ENCODE data around the gene TOMM6.
"Not testable (repeated sequence)": the region's sequence is repeated elsewhere in the genome, so short reads cannot be mapped to it uniquely, and the experiment has no call there.

TOMM6 gene

DNA sequence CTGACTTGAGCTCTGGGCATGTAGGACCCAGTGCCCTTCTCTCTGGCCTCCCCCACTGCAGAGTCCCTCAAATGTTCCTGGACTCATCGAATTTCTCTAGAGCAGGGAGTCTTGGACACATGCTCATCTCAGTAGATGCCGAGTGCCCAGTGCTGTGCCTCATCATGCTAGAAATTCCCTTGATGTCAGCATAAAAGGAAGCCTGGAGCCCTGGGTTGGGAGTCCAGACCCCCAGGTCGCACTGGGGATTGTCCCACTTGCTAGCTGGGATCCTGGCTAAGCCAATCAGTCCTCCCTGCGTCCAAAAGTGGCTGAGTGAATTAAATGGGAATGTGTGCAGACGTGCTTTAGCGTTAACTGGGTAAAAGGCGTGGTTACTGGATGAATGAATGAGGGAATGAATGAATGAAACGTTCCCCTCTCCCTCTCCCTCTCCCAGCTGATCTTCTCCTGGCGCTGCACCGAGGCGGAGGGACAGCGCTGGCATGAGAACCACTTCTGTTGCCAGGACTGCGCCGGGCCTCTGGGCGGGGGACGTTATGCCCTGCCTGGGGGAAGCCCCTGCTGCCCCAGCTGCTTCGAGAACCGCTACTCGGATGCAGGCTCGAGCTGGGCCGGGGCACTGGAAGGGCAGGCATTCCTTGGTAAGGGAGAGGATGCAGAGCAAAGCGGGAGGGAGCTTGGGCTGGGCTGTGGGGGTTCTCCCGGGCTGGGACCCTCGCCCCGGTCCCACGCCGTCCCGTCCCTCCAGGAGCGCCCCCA lies 1.6 kb upstream of the TOMM6 start:
- DNase-seq: no peak

DNA sequence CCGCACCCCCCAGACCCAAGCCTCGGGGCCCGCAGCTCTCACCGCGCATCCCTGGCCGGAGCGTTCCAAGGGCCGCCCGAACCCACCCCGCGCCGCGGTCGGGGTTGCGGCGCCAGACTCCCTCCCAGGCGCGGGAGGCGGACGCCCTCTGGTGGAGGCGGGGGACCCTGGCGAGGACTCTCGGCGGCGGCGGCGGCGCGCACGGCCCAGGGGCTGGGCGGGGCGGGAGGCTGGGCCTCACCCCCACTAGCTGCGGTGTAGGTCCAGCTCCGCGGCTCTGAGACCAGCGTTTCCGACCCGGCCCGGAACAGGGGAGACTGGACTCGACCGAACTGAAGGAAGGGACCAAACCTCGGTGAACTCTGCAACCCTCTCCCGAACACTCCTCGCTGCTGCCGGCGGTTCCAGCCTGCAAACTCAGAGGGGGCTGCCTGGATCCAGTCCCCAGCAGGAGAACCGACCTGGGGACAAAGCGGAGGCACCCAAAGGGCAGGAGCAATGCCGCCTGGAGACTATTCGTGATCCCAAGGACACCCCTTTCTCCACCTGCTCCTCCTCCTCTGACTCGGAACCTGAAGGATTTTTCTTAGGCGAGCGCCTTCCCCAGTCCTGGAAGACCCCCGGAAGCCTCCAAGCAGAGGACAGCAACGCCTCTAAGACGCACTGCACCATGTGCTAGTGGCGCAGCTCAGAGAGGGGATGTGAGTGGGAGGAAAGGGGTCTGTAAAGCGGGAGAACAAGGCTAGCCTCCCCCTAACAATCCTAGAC lies 859 bp upstream of the TOMM6 start:
- DNase-seq: peak; percentile 81 to 88

DNA sequence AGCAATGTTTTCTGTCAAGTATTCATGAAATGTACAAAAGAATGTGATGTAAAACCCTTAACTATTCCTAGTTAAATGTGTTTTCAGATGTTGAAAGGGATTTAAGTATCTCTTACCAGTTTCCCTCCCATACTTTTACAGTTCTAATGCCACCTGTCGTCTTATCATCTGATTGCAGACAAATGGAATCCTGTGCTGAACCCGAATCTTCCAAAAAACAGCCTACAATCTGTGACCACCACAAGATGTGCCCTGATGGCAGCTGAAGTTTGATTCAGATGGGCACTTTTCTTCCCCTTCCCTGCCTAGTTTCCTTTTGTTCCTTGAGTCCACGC lies 1.9 kb downstream of the TOMM6 start:
- no peak for DNase-seq

DNA sequence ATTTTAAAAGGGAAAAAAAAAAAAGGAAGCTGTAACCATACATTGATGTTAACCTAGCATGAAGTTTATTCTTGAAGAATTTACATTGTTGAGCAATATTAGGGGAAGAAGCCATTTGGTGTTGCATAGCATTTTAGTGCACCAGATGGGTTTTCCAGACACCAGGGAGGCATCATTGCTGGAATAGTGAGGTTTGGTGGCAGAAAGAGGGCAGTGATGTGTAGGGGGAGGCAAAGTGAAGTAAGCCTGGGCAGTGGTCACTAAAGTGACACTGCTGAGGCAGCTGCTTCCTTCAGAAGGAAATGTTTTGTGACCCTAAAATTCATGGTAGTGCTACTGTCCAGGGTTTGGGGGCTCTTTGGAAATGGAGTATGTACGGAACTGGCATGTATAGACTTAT lies 2.6 kb downstream of the TOMM6 start:
- DNase-seq: no peak

DNA sequence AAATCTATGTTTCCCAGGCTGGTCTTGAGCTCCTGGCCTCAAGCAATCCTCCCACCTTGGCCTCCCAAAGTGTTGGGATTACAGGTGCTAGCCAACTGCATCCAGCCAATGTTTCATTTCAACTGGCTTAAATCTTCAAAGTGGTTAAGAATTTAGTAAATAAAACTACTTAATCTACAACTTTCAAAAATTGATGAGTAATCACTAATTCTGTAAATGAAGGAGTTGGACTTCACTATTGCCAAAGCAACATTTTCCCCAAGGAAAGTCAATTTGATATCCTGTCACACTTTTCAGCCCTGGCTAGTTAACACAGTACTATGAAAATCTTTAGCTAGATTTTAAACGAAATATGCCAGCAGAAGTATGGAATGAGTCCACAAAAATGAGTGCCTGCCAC lies 3.8 kb downstream of the TOMM6 start:
- DNase-seq: no peak

DNA sequence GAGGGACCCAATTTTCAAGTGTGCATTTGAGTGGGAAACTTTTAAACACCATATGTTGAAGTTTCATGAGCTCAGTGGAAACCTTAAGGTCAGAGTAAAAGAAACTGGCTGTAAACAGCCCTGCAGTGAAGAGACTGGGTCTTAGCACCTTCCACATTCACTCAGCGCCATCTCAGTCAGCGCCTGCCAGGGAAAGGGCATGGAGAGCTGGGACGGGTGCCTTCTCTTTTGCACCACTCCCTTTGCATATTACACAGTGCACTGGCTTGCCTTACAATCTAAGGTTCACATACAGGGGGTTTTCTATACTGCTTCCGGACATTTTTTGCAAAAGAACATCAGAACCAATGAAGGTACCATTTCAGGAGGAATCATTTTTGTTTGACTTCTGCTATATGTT lies 4.5 kb downstream of the TOMM6 start:
- DNase-seq: no peak

DNA sequence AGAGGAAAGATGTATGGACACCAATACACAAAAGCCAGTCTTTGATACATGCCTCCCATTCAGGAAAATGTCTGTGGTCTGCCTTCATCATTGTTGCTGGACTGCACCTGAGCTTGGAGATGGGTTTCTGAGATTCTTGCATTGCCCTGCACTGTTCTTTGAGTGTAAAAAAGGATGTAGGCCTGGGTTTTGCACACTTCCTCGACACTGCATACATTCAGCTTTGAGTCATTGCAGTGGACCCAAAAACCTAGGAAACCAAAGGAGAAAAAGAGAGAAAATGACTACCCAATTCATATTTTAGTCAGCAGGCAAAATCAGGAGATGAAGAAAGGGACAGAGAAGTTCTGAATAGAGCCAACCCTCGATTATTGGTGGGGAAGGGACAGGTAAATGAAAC lies 9.0 kb downstream of the TOMM6 start:
- DNase-seq: no peak

DNA sequence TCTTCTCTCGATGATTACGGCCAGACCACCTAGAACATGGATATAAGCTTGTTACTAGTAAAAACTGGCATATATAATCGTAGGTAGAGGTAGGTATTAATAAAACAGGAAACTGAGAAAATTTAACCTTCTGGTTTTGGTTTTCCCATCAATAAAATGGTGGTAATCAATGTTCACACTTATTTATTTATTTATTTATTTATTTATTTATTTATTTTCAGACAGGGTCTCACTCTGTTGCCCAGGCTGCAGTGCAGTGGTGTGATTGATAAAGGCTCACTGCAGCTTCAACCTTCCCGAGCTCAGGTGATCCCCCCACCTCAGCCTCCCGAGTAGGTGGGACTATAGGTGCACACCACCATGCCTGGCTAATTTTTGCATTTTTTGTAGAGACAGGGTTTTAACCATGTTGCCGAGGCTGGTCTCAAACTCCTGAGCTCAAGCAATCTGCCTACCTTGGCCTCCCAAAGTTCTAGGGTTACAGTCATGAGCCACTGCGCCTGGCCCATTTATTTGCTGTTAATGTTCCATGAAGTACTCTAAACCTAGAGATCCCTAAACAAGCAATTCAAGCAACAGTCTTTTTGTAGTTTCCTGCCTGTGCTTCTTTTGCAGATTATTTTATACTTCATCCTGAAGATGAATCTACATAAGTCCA lies 11.5 kb downstream of the TOMM6 start:
- DNase-seq: no peak

DNA sequence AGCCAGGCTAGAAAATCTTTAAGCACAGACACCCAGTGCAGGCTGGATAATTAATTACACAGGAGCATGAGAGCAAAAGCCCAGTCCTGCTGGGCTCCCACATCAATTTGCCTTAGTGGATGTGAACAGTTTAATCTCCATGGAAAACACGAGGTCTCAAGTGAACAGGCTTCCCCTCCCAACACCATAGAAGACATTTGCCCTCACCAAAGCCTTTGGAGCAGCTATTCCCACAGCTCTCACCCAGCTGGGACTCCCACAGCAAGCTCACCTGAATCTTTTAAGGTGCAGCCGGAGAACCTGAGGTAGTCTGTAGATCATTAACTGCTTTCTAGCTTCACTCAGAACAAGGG lies 12.0 kb downstream of the TOMM6 start:
- DNase-seq: no peak

DNA sequence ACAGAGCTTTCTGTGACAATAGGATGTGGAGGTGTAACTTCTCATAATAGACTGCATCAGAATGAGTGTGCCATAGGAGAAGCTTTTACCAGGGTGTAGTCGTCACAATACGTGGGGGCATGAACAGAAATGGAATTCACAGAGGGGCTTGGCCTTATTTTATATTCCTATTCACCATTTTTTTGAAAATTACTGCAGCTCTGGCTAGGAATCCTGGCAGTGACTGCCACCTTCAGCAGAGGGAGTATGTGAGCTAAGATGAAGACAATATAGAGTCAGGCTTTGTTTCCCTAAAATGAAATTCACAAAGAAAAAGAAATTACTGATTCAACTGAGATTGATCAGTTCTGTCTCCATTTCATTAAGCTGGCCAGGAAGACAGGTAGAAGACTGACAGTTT lies 13.9 kb downstream of the TOMM6 start:
- DNase-seq: no peak

DNA sequence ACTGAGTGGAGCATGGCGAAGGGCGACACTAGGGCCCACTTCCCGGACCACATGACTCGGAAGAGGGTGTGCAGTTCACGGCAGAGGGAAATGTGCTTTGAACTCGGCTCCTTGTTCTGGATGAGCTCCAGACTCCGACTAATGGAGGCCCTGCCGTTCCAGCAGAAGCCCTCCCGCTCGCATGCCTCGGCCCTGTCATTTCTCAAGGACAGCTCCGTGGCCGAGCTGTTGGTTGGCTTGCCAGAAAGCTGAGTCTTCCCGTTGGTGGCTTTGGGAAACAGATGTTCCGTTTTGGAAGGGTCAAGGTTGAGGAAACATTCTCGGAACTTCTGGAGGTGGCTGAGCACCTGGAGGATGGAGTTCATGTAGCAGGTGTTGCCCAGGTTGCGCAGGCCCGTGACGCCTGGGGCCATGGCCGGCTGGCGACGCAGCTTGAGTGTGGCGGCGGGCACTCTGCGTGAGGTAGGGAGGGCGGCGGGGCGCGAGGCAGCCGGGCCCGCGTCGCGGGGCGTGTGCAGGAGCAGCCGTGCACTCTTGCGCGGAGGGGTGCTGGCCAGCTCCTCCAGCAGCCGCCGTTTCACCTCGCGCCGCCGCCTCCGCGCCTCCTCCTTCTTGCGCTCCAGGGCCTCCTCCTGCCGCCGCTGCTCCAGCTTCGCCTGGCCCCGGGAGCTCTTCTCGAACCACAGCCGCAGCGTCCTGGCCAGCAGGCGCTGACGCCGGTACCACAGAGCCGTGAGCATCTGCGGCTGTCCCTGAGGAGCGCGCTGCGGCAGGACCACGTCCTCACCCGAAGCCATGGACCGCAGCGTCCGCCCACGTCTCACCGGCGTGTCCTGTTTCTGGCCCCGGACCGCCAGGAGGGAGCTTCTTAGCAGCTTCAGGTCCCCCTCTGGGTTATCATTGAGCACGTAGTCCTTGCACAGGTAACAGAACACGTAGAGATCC lies 18.6 kb downstream of the TOMM6 start:
- no peak for DNase-seq

DNA sequence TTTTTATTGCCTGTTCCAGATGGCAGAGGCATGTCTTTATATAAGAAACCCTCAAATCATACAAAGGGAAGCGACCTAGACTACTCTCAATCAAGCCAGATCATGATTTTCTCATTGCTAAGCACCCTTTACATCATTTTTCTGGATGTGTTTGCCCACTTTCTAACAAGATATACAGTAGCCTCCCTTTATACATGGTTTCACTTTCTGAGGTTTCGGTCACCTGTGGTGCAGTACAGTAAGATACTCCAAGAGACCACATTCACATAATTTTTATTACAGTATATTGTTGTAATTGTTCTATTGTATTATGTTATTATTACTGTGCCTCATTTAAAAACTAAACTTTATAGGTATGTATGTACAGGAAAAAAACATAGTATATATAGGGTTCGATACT lies 23.6 kb downstream of the TOMM6 start:
- no peak for DNase-seq

DNA sequence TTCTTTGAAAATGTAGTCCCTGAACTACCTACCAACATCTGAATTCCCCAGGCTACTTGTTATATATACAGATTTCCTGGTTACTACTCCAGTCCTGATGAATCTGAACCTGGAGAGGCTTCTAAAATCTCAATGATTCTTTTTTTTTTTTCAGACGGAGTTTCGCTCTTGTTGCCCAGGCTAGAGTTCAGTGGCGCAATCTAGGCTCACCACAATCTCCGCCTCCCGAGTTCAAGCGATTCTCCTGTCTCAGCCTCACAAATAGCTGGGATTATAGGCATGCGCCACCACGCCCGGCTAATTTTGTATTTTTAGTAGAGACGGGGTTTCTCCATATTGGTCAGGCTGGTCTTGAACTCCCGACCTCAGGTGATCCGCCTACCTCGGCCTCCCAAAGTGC lies 24.5 kb downstream of the TOMM6 start:
- not testable (repeated sequence) for DNase-seq

DNA sequence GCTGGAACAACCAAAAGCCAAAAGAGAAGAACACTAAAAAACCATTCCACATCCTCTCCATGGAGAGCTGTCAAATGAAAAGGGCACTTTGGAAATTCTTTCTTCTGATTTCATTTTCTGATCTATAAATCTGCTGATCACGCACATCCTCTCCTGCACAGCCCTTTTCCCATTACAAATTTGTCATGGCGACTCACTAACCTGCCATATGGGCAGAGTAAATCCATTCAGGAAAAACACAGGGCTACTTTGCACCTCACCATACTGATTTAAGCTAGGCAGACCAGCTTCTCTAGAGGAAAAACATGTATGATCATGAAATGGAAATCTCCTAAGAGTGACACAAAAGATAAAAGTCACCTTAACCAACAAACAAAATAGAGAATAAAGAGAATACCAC lies 26.0 kb downstream of the TOMM6 start:
- DNase-seq: no peak

DNA sequence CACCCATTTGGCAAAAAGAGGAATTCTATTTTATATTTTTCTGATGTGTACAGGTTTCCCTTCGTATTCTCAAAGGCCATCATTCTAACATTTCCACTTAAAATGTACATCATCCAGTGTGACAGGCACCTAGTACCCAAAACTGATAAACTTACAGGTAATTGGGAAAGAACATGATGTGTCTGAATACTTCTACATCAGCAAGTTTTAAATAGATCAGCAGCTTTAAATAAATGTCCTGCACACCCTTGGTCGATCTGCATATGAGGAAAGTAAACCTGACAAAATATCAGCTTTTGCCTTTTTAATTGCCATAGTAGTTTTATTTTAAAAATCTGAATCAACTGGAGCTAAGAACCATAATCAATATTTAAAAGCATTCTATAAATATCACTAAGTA lies 26.5 kb downstream of the TOMM6 start:
- no peak for DNase-seq

DNA sequence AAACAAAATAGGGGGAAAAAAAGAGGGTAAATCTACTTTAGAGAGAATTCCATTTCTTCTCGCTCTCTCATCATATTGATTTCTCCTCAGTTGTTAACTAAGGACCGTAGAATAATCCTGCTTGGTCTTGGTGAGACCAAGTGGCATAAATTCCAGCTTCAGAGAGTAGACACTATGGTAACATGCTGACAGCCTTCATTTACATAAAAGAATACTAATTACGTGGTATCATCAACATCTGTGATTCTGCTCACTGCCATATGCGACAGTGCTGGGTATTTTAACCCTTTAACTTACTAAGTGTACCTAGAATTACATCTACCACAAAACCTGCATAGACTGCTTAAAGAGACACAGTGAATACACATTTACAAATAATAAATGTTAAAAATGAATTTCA lies 27.1 kb downstream of the TOMM6 start:
- DNase-seq: no peak

DNA sequence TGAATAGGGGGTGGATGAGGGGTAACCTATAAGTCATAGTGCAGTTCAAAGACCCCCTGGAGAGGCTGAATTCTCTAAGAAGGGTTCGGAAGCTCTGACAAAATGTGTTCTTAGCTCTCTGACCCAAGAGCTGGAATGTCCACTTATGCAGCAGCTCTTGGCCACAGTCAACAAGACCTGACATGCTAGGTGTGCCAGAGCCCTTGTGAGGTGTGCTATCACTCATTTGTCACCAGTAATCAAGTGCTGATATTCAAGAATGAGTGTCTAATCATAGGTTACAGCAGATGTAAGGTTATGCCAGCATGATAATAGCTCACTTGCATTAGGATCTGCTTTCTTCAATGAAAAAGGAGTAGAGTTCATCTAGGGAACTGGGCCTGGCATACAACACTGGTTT lies 28.1 kb downstream of the TOMM6 start:
- no peak for DNase-seq

DNA sequence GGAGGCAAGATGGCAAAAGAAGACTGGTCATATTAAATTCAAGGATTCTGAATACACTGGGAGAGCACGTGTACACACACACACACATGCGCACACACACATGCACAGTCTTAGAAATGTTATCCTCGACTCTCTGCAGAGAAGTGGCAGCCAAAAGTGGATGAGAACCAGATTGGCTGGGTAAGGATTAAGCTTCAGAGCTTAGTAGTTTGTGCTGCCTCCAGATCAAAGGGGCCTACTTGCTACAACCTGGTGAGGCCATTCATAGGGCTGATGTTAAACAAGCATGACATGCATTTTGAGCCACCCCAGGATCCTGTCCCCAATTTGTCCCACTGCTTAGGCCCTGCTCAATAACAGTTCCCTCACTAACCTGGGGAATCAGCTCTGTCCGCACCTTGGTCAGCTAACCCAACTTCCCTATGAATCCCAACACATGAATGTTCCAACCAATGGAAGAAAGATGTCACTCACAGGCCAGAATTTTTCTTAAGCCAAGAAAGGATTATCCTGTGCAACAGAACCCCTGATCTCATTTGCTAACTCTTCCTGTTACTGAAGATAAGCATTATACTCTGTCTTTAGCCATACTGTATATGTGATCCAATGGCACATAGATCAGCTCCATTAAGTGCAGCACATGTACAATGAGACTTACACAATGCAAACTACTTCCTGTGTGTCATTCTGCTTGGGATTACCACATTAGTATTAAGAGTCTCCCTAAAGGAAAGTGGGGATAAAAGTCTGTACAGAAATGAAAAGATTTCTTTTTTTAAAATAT lies 31.0 kb downstream of the TOMM6 start:
- no peak for DNase-seq

DNA sequence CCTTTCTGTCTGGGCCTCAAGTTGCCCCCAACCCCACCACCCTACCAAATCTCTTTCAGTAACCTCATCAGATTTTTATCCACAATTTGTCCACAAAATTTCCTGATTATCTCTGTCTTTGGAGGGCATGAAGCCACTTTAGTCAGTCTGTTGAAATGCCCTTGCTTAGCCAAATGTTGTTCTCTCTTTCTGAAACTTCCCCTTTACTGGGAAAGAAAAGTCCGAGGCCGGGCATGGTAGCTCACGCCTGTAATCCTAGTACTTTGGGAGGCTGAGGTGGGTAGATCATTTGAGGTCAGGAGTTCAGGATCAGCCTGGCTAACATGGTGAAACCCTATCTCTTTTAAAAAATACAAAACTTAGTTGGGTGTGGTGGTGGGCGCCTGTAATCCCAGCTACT lies 33.8 kb downstream of the TOMM6 start:
- no peak for DNase-seq

DNA sequence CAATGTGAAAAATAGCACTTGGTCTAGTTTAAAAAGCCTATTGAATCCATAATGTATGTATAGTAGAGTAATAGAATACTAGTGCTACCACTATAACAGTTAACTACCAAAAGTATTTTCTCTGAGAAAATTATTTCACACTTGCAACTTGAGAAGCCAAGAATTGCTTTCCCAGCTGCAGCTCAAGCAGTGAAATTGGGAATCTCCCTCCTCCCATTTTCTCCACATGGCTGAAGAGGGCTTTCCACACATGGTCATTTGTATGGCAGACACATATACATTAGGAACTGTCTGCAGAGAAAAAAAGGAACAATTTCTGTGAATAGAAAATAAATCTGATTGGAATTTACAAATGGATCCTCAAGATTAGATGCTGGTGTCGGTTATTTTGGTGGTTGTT lies 34.5 kb downstream of the TOMM6 start:
- DNase-seq: no peak

DNA sequence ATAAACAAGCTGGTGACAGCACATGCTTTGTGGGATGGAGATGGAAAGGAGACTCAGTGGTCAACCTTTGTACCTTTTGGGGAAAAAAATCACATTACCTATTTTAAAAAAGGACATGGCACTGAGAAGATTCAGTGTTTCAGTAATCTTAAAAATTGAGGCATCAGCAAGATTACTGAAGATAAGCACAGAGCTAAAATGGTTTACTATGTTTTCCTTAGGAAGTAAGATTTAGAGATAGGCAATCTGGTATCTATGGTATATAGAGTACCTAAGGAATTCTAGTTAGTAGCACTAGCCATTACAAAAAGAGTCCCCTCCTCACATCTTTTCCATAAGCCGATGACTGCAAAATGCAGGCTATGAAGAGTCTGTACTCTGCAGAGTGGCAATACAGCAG lies 35.7 kb downstream of the TOMM6 start:
- DNase-seq: no peak
